Measurements from ENCODE around the gene CDR2L.

GRCh38 chr17:74987418-74987908 lies at the start of gene CDR2L:
- TF ChIP-seq POLR2AphosphoS5 (IDR thresholded peaks at IDR 0.05; ENCODE audit: low read depth, low read length) (peak; percentile 72; the same call in 1 of the 2 replicates), TAF1 (IDR thresholded peaks at IDR 0.05; ENCODE audit: borderline replicate concordance, insufficient read depth, low read length) (peak; percentile 91)

All from PFSK-1 (cell line).